Ovary (tissue), 9 donors: ENCODE data around the gene ARHGAP22. TPM values are rescaled to one million over a fixed set of nuclear protein-coding genes. Genes with fewer than 3 reads are reported as not detected.
A peak's percentile ranks its signal among the peaks of the same experiment; 100 is the strongest.

Experiments
- DNase-seq, 5 donors: peaks; one replicate each; pipeline ENCODE4 v3.0.0-alpha.2; 2019 to 2020
- H3K27ac ChIP-seq, 2 donors: fragments of 200-600 bp; one replicate each; pipeline versions ENCODE4 v1.5.1 to v1.8.0; 2019 to 2022
- H3K27me3 ChIP-seq: fragments of 200-600 bp; one replicate; pipeline ENCODE4 v1.8.0; 2022
- H3K36me3 ChIP-seq: fragments of 200-600 bp; sonication (generic); one replicate; pipeline ENCODE4 v1.5.1; 2019
- H3K4me1 ChIP-seq: one replicate; pipeline ENCODE4 v1.8.1; 2013; ENCODE audit warnings: mild to moderate bottlenecking, moderate library complexity; ENCODE audit not compliant: insufficient read depth
- H3K4me3 ChIP-seq: fragments of 200-600 bp; sonication (generic); one replicate; pipeline ENCODE4 v1.5.1; 2017
- H3K9me3 ChIP-seq, 2 donors: fragments of 200-600 bp in 1 of 2; sonication (generic) in 1 of 2; one replicate each; pipeline versions ENCODE4 v1.5.1 to v1.8.1; 2013 to 2019; ENCODE audit warnings: mild to moderate bottlenecking in 1 of 2, moderate library complexity in 1 of 2
- EP300 ChIP-seq: sonication (generic); formaldehyde crosslinking; IDR thresholded peaks from one replicate; pipeline ENCODE4 v1.6.1; 2017; ENCODE audit warnings: antibody characterized with exemption
- POLR2A ChIP-seq: fragments of 450-650 bp; IDR thresholded peaks from one replicate; pipeline ENCODE4 v1.6.1; 2017; ENCODE audit warnings: antibody characterized with exemption, mild to moderate bottlenecking, moderate library complexity
- WGBS, 3 donors: extraction: QIAGEN DNeasy Blood & Tissue Kit in 1 of 3; methylation state at CpG; one replicate each; pipeline versions ENCODE4 v1.1.5 to v1.1.7; 2013 to 2017; 5-methylcytosine and 5-hydroxymethylcytosine counted together
- intact Hi-C, 4 donors: fragments of 100-400 bp; cut with DNase I; formaldehyde crosslinking; loops; one replicate each; pipeline versions ENCODE4 v1.11.0 to v1.15.1; 2022 to 2023
- polyA plus RNA-seq, 2 donors: library from polyadenylated mRNA; stranded (reverse); fragments of 200-250 nt in 1 of 2; fragments of 350-450 nt in 1 of 2; fragmentation: Illumina TruSeq in 1 of 2; extraction: RNeasy Lipid Tissue Mini Kit (QIAGEN cat#74804) in 1 of 2; gene quantifications; one replicate each; pipeline ENCODE4 v1.2.3, GENCODE V29; 2013 to 2014
- total RNA-seq, 7 donors: library from RNA; depleted of rRNA in 2 of 7; stranded (reverse); fragments of >200 nt in 2 of 7; fragmentation: NEBNext Ultra II Directional in 3 of 7; extraction: Animal tissue kit (Norgen Biotek cat#: 25700) in 3 of 7; gene quantifications; one replicate each; pipeline versions ENCODE4 v1.1.0 to v1.2.4, GENCODE V29; 2016 to 2023
- TF ChIP-seq, protein P1 (sequence below), 3 donors: fragments of 450-650 bp in 2 of 3; fragments of 200-600 bp in 1 of 3; IDR thresholded peaks; one replicate each; pipeline versions ENCODE4 v1.5.1 to v1.8.0; 2016 to 2022; ENCODE audit warnings: antibody characterized with exemption in 3 of 3, mild to moderate bottlenecking in 1 of 3
- donor health status: DM: no; HTN: no; CAD: no; lungs with moderate emphysema.
- donor health status: DM: no; HTN: no; CAD: no.
- donor health status: Bipolar disorder and iron deficiency.
- donor health status: DM: yes; HTN: yes; CAD: no.
- donor health status: DM: no; HTN: no; CAD: no.
- donor health status: DM: yes; HTN: yes; CAD: no.

The ARHGAP22 gene
- total and polyA plus RNA-seq, 9 donors, result 3.9 to 14.3 (median 5.7) TPM

DNA sequence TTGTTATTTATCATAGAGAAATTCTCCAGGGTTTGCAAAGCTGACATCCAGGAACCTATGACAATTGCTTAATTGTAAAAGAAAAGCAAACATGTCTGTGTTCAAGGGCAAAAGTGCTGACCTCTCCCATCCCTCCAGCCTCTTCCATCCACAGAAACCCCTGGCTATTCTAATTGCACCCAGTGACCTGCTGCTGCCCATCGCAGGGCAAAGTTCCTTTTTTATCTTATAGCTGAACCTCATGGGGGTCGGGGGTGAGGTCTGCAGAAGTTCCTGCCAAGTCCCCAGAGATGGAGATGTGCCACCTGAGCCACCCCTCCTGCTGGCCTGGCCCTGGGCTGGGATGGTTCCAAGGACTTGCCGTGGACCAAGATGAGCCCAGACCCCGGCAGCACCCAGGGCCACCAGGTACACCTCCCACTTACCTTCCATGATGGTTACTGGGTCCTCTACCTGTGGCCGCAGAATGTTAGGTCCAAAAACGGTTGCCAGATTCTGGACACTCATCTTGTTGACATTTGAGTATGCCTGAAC, 151.9 kb downstream of the ARHGAP22 start:
- Histone ChIP-seq H3K9me3 (no peaks in the 10 kb centered on the region), H3K4me1 (peaks cover 24% of the 10 kb centered on the region), H3K4me3 (no peak overlapping the region), H3K36me3 (no peaks in the 10 kb centered on the region), H3K27me3 (no peaks in the 10 kb centered on the region), H3K27ac (no peak overlapping the region)
- intact Hi-C loops, result no loop called here
- TF ChIP-seq POLR2A (no peak), EP300 (no peak)
- TF ChIP-seq, protein P1, sequence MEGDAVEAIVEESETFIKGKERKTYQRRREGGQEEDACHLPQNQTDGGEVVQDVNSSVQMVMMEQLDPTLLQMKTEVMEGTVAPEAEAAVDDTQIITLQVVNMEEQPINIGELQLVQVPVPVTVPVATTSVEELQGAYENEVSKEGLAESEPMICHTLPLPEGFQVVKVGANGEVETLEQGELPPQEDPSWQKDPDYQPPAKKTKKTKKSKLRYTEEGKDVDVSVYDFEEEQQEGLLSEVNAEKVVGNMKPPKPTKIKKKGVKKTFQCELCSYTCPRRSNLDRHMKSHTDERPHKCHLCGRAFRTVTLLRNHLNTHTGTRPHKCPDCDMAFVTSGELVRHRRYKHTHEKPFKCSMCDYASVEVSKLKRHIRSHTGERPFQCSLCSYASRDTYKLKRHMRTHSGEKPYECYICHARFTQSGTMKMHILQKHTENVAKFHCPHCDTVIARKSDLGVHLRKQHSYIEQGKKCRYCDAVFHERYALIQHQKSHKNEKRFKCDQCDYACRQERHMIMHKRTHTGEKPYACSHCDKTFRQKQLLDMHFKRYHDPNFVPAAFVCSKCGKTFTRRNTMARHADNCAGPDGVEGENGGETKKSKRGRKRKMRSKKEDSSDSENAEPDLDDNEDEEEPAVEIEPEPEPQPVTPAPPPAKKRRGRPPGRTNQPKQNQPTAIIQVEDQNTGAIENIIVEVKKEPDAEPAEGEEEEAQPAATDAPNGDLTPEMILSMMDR (IDR thresholded peaks at IDR 0.05), result no peak
- DNase-seq, result peak in 1 of 5 donors; percentile 22
- 82 to 89% (median 83%) methylated on average over 6 of the region's 6 CpGs for WGBS, 3 donors

- H3K4me3 ChIP-seq, result no peak overlapping the region
- no peaks in the 10 kb centered on the region for H3K27me3 ChIP-seq
- no peak for DNase-seq
- no peaks in the 10 kb centered on the region for H3K9me3 ChIP-seq
- H3K4me1 ChIP-seq, result peaks cover 24% of the 10 kb centered on the region
- H3K27ac ChIP-seq, result no peak overlapping the region
- WGBS, 3 donors, result 74 to 81% (median 79%) methylated on average over 15 of the region's 15 CpGs
- no peak for TF ChIP-seq EP300
- TF ChIP-seq, protein P1 (IDR thresholded peaks at IDR 0.05), result no peak
- intact Hi-C loops, result no loop called here
- H3K36me3 ChIP-seq, result no peaks in the 10 kb centered on the region
Observed at GRCh38 chr10:48451969-48452878, 152.6 kb downstream of the ARHGAP22 start.

- H3K4me1 ChIP-seq, result peaks cover 16% of the 10 kb centered on the region
- H3K36me3 ChIP-seq, result no peaks in the 10 kb centered on the region
- no peaks in the 10 kb centered on the region for H3K27me3 ChIP-seq
- DNase-seq, result no peak
- H3K27ac ChIP-seq, result no peak overlapping the region
- no peak for TF ChIP-seq POLR2A
- TF ChIP-seq, protein P1 (IDR thresholded peaks at IDR 0.05), result no peak
- no peak for TF ChIP-seq EP300
- intact Hi-C loops, result no loop called here
- WGBS, 3 donors, result 96 to 97% (median 96%) methylated on average over 27 to 43 of the region's 43 CpGs
- no peaks in the 10 kb centered on the region for H3K9me3 ChIP-seq
- H3K4me3 ChIP-seq, result no peak overlapping the region
Observed at GRCh38 chr10:48450741-48451466, 154.0 kb downstream of the ARHGAP22 start.

DNA sequence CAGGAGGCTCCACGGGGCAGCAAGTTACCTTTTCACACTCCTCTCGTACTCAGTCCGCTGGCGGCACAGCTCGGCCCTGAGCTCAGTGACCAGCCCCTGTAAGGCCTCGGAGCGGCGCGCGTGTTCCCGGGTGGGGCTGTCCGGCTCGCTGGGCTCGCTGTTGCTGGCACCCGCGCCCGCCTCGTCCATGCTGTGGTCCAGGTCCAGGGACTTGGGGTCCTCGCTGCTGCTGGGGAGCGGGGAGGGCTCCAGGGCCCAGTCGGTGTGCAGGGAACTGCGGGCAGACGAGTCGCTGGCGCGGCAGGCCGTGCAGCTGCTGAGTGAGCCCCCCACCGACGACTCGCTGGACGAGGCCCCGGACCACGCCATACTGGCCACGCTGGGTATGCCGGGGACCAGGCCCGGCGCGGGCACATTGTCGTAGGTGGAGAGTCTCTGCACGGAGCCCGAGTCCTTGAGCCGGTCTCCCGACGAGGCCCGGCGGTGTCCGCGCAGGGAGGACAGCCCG, 154.6 kb downstream of the ARHGAP22 start:
- TF ChIP-seq EP300 (no peak), POLR2A (no peak)
- TF ChIP-seq, protein P1 (IDR thresholded peaks at IDR 0.05), result no peak
- DNase-seq, result peak in 2 of 5 donors; percentile 20 to 27
- Histone ChIP-seq H3K27me3 (no peaks in the 10 kb centered on the region), H3K9me3 (no peaks in the 10 kb centered on the region), H3K4me3 (no peak overlapping the region), H3K36me3 (no peaks in the 10 kb centered on the region), H3K4me1 (peaks cover 16% of the 10 kb centered on the region), H3K27ac (no peak overlapping the region)
- 95 to 96% (median 96%) methylated on average over 47 to 49 of the region's 49 CpGs for WGBS, 3 donors
- intact Hi-C loops, result no loop called here
